HepG2 (cell line): ENCODE data around the gene SLC29A1. TPM values are rescaled to one million over a fixed set of nuclear protein-coding genes. Genes with fewer than 3 reads are reported as not detected.
A peak's percentile ranks its signal among the peaks of the same experiment; 100 is the strongest.

Experiments used
- ARNT ChIP-seq: fragments of 450-650 bp; IDR thresholded peaks from 2 replicates; pipeline ENCODE4 v1.6.1; 2017
- ETV5 ChIP-seq: IDR thresholded peaks from 2 replicates; pipeline ENCODE4 v1.6.1; 2018; ENCODE audit warnings: missing biosample characterization, missing genetic modification reagents, inconsistent platforms, borderline replicate concordance
- GABPB1 ChIP-seq: IDR thresholded peaks from 2 replicates; pipeline ENCODE4 v1.6.1; 2016; ENCODE audit warnings: mild to moderate bottlenecking, missing genetic modification reagents, moderate library complexity, missing compliant biosample characterization
- GATAD2A ChIP-seq: IDR thresholded peaks from 2 replicates; pipeline ENCODE4 v1.6.1; 2016
- KLF12 ChIP-seq: sonication (generic); formaldehyde crosslinking; IDR thresholded peaks from 2 replicates; pipeline ENCODE4 v1.4.0; 2020; ENCODE audit warnings: missing genetic modification reagents, borderline replicate concordance
- PITX1 ChIP-seq: sonication (generic); formaldehyde crosslinking; IDR thresholded peaks from 2 replicates; pipeline ENCODE4 v1.5.1; 2020; ENCODE audit warnings: mild to moderate bottlenecking, missing genetic modification reagents
- SAP130 ChIP-seq: IDR thresholded peaks from 2 replicates; pipeline ENCODE4 v1.6.1; 2016; ENCODE audit warnings: low read depth
- SOX6 ChIP-seq, 2 experiments: fragments of 450-650 bp in 1 of 2; sonication (generic) in 1 of 2; formaldehyde crosslinking in 1 of 2; IDR thresholded peaks; 2 replicates each; pipeline versions ENCODE4 v1.4.0 to v1.6.1; 2017 to 2020; ENCODE audit warnings: antibody characterized with exemption in 1 of 2, mild to moderate bottlenecking in 1 of 2, missing genetic modification reagents in 1 of 2
- XBP1 ChIP-seq: sonication (generic); formaldehyde crosslinking; IDR thresholded peaks from 2 replicates; pipeline ENCODE4 v1.5.0; 2020; ENCODE audit warnings: missing genetic modification reagents
- ZBTB7B ChIP-seq: sonication (generic); formaldehyde crosslinking; IDR thresholded peaks from 2 replicates; pipeline ENCODE4 v1.4.0; 2020; ENCODE audit warnings: missing genetic modification reagents
- ZNF451 ChIP-seq: sonication (generic); formaldehyde crosslinking; IDR thresholded peaks from 2 replicates; pipeline ENCODE4 v1.5.0; 2020; ENCODE audit warnings: mild to moderate bottlenecking, missing genetic modification reagents
- ZNF569 ChIP-seq: sonication (generic); formaldehyde crosslinking; IDR thresholded peaks from 2 replicates; pipeline ENCODE4 v1.5.0; 2020; ENCODE audit warnings: mild to moderate bottlenecking, missing genetic modification reagents, moderate library complexity, borderline replicate concordance
- ZNF607 ChIP-seq: sonication (generic); formaldehyde crosslinking; IDR thresholded peaks from 2 replicates; pipeline ENCODE4 v1.5.1; 2020; ENCODE audit warnings: missing genetic modification reagents, mild to moderate bottlenecking, borderline replicate concordance
- ZSCAN25 ChIP-seq: sonication (generic); formaldehyde crosslinking; IDR thresholded peaks from 2 replicates; pipeline ENCODE4 v1.8.0; 2022; ENCODE audit warnings: mild to moderate bottlenecking, missing genetic modification reagents
- polyA plus RNA-seq, 8 experiments: library from polyadenylated mRNA; depleted of rRNA in 3 of 8; stranded (reverse) in 7 of 8; unstranded in 1 of 8; fragments of >200 nt; fragmentation: Illumina TruSeq in 4 of 8; extraction: Trizol in 4 of 8; gene quantifications; 2 replicates each; pipeline versions ENCODE4 v1.2.1 to v1.2.3, GENCODE V29; 2011 to 2016; ENCODE audit warnings: low read depth in 4 of 8, missing spikeins in 1 of 8, mixed read lengths in 1 of 8; ENCODE audit not compliant: insufficient read depth in 1 of 8
- total RNA-seq, 5 experiments: library from RNA; depleted of rRNA; stranded (reverse); fragments of >200 nt; fragmentation: Illumina TruSeq; extraction: Trizol; gene quantifications; 2 replicates each; pipeline ENCODE4 v1.2.3, GENCODE V29; 2016; ENCODE audit warnings: low read depth in 1 of 5
- TF ChIP-seq, protein P1 (sequence below): sonication (generic); formaldehyde crosslinking; IDR thresholded peaks from 2 replicates; pipeline ENCODE4 v1.4.0; 2020; ENCODE audit warnings: mild to moderate bottlenecking, missing genetic modification reagents
- TF ChIP-seq, protein P2 (sequence below): sonication (generic); formaldehyde crosslinking; IDR thresholded peaks from 2 replicates; pipeline ENCODE4 v1.5.0; 2020; ENCODE audit warnings: mild to moderate bottlenecking, missing genetic modification reagents, borderline replicate concordance
- TF ChIP-seq, protein P3 (sequence below): sonication (generic); formaldehyde crosslinking; IDR thresholded peaks from 2 replicates; pipeline ENCODE4 v1.8.0; 2022; ENCODE audit warnings: missing genetic modification reagents, mild to moderate bottlenecking, borderline replicate concordance
- TF ChIP-seq, protein P4 (sequence below): sonication (generic); formaldehyde crosslinking; IDR thresholded peaks from 2 replicates; pipeline ENCODE4 v1.8.1; 2022; ENCODE audit warnings: low read depth, mild to moderate bottlenecking, missing genetic modification reagents

Gene SLC29A1
- total and polyA plus RNA-seq, 2 of the 13 experiments (the other 11 are each of a cell fraction or from before 2014, with no cell fraction given) = 43.2 to 106 TPM

DNA sequence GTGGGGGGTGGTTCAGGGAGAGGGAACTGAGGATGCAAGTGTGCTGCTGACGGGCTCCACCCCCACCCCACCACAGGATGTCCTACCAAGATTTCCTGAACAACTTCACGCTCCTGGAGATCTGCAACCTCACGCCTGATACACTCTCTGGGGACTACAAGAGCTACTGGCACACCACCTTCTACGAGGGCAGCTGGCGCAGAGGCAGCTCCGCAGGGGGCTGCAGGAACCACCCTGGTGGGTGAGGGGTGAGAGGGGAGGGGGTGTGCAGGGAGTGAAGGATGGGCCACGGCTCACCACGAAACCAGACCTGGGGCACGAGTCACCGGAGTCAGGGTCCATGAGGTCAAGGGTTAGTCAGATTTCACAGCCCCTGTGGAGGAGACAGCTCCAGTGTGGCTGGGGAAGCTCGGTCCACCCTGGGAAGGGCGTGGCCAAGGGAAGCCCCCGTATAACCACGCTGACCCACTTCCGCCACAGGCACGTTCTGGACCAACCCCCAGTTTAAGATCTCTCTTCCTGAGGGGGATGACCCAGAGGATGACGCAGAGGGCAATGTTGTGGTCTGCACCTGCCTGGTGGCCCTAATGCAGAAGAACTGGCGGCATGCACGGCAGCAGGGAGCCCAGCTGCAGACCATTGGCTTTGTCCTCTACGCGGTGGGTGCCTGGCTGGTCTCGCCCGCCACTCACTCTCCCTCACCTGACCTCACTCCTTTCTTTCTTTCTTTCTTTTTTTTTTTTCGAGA lies 46.5 kb upstream of the SLC29A1 start (continued):
- TF ChIP-seq, protein P1, sequence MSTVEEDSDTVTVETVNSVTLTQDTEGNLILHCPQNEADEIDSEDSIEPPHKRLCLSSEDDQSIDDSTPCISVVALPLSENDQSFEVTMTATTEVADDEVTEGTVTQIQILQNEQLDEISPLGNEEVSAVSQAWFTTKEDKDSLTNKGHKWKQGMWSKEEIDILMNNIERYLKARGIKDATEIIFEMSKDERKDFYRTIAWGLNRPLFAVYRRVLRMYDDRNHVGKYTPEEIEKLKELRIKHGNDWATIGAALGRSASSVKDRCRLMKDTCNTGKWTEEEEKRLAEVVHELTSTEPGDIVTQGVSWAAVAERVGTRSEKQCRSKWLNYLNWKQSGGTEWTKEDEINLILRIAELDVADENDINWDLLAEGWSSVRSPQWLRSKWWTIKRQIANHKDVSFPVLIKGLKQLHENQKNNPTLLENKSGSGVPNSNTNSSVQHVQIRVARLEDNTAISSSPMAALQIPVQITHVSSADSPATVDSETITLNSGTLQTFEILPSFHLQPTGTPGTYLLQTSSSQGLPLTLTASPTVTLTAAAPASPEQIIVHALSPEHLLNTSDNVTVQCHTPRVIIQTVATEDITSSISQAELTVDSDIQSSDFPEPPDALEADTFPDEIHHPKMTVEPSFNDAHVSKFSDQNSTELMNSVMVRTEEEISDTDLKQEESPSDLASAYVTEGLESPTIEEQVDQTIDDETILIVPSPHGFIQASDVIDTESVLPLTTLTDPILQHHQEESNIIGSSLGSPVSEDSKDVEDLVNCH (CRISPR knock-in tag) = no peak
- no peak for TF ChIP-seq GATAD2A (CRISPR knock-in tag)
- 0 out of 2 replicates have a peak, but pooled peaks have one; percentile 35 for TF ChIP-seq KLF12 (CRISPR knock-in tag)
- 0 out of 2 replicates have a peak, but pooled peaks have one; percentile 25 for TF ChIP-seq SAP130 (CRISPR knock-in tag)
- TF ChIP-seq, protein P2, sequence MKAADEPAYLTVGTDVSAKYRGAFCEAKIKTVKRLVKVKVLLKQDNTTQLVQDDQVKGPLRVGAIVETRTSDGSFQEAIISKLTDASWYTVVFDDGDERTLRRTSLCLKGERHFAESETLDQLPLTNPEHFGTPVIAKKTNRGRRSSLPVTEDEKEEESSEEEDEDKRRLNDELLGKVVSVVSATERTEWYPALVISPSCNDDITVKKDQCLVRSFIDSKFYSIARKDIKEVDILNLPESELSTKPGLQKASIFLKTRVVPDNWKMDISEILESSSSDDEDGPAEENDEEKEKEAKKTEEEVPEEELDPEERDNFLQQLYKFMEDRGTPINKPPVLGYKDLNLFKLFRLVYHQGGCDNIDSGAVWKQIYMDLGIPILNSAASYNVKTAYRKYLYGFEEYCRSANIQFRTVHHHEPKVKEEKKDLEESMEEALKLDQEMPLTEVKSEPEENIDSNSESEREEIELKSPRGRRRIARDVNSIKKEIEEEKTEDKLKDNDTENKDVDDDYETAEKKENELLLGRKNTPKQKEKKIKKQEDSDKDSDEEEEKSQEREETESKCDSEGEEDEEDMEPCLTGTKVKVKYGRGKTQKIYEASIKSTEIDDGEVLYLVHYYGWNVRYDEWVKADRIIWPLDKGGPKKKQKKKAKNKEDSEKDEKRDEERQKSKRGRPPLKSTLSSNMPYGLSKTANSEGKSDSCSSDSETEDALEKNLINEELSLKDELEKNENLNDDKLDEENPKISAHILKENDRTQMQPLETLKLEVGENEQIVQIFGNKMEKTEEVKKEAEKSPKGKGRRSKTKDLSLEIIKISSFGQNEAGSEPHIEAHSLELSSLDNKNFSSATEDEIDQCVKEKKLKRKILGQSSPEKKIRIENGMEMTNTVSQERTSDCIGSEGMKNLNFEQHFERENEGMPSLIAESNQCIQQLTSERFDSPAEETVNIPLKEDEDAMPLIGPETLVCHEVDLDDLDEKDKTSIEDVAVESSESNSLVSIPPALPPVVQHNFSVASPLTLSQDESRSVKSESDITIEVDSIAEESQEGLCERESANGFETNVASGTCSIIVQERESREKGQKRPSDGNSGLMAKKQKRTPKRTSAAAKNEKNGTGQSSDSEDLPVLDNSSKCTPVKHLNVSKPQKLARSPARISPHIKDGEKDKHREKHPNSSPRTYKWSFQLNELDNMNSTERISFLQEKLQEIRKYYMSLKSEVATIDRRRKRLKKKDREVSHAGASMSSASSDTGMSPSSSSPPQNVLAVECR (CRISPR knock-in tag) = peak; percentile 38; the same call in 1 of the 2 replicates
- TF ChIP-seq XBP1 (CRISPR knock-in tag) = no peak
- TF ChIP-seq GABPB1 (CRISPR knock-in tag) = 0 out of 2 replicates have a peak, but pooled peaks have one; percentile 15
- TF ChIP-seq, protein P3, sequence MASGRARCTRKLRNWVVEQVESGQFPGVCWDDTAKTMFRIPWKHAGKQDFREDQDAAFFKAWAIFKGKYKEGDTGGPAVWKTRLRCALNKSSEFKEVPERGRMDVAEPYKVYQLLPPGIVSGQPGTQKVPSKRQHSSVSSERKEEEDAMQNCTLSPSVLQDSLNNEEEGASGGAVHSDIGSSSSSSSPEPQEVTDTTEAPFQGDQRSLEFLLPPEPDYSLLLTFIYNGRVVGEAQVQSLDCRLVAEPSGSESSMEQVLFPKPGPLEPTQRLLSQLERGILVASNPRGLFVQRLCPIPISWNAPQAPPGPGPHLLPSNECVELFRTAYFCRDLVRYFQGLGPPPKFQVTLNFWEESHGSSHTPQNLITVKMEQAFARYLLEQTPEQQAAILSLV = 0 out of 2 replicates have a peak, but pooled peaks have one; percentile 68
- TF ChIP-seq ARNT = no peak
- TF ChIP-seq ZNF569 (CRISPR knock-in tag) = no peak
- TF ChIP-seq ZSCAN25 = 0 out of 2 replicates have a peak, but pooled peaks have one; percentile 37
- TF ChIP-seq ZBTB7B (CRISPR knock-in tag) = peak; percentile 59; the same call in 1 of the 2 replicates
- no peak for TF ChIP-seq PITX1
- TF ChIP-seq SOX6 (IDR thresholded peaks at IDR 0.05) = no peak
- TF ChIP-seq SOX6 (CRISPR knock-in tag; IDR thresholded peaks at IDR 0.05) = 0 out of 2 replicates have a peak, but pooled peaks have one; percentile 9
- TF ChIP-seq ZNF607 (CRISPR knock-in tag) = 0 out of 2 replicates have a peak, but pooled peaks have one; percentile 36
- peak; percentile 34; the same call in 1 of the 2 replicates for TF ChIP-seq ZNF451 (CRISPR knock-in tag)
- TF ChIP-seq, protein P4, sequence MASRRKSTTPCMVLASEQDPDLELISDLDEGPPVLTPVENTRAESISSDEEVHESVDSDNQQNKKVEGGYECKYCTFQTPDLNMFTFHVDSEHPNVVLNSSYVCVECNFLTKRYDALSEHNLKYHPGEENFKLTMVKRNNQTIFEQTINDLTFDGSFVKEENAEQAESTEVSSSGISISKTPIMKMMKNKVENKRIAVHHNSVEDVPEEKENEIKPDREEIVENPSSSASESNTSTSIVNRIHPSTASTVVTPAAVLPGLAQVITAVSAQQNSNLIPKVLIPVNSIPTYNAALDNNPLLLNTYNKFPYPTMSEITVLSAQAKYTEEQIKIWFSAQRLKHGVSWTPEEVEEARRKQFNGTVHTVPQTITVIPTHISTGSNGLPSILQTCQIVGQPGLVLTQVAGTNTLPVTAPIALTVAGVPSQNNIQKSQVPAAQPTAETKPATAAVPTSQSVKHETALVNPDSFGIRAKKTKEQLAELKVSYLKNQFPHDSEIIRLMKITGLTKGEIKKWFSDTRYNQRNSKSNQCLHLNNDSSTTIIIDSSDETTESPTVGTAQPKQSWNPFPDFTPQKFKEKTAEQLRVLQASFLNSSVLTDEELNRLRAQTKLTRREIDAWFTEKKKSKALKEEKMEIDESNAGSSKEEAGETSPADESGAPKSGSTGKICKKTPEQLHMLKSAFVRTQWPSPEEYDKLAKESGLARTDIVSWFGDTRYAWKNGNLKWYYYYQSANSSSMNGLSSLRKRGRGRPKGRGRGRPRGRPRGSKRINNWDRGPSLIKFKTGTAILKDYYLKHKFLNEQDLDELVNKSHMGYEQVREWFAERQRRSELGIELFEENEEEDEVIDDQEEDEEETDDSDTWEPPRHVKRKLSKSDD (CRISPR knock-in tag) = 0 out of 2 replicates have a peak, but pooled peaks have one; percentile 23
- TF ChIP-seq ETV5 (CRISPR knock-in tag) = peak; percentile 34; the same call in 1 of the 2 replicates
